NCI-H1694 treated with DMSO at 0.1 percent for 48 hours (cell line): ENCODE measurements around the gene CKAP2L.

Experiments used
- DNase-seq: peaks from one replicate; lab custom pipeline; 2025; lab: John Stamatoyannopoulos, UW

The CKAP2L gene, protein sequence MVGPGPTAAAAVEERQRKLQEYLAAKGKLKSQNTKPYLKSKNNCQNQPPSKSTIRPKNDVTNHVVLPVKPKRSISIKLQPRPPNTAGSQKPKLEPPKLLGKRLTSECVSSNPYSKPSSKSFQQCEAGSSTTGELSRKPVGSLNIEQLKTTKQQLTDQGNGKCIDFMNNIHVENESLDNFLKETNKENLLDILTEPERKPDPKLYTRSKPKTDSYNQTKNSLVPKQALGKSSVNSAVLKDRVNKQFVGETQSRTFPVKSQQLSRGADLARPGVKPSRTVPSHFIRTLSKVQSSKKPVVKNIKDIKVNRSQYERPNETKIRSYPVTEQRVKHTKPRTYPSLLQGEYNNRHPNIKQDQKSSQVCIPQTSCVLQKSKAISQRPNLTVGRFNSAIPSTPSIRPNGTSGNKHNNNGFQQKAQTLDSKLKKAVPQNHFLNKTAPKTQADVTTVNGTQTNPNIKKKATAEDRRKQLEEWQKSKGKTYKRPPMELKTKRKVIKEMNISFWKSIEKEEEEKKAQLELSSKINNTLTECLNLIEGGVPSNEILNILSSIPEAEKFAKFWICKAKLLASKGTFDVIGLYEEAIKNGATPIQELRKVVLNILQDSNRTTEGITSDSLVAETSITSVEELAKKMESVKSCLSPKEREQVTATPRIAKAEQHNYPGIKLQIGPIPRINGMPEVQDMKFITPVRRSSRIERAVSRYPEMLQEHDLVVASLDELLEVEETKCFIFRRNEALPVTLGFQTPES

DNA sequence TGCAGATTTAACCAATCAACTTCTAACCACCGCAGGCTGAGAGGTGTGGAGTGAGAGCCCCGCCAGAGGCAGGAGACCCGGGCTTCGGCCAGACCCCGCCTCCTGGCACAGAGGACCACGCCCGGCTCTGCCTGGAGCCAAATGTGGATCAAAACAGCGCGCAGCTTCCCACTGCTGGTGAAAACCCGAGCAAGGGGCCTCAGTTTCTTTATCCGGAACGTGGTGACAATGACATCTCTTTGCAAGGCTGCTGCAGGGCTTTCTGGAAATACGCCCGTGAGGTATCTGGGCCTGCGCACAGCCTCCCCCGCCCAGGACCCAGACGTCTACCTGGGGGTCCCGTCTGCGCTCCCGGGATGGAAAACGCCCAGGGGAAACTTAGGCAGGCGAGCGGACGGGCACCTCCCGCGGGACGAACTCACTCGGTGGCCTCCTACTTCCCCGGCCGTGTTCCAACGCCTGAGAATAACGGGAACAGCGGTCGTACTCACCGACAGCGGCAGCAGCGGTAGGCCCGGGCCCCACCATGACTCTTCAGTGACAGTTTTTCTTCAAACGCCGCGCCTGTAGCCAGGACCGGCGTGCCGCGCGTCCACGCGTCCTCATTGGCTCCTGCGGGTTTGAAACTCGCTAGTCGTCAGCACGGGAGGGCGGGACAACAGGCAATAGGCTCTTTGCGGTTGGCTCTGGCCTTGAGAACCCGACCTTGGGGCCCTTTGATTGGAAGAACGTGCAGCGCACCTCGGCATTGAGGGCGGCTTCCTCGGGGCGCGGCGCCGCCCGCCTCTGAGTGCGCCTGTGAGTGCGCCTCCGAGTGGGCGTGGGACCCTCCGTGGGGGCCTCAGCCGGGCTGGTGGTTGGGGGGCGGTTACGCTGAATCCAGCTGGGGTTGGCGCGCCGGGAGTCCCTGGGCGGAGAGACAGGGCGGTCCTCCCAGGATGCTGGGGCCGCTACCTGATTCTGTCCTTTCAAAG lies at the start of gene CKAP2L:
CKAP2L (minus strand) TSS at position 539 of the 974 bp plus-strand sequence; CDS start at position 528, 11 bp downstream.
- peak; percentile 98 for DNase-seq

DNA sequence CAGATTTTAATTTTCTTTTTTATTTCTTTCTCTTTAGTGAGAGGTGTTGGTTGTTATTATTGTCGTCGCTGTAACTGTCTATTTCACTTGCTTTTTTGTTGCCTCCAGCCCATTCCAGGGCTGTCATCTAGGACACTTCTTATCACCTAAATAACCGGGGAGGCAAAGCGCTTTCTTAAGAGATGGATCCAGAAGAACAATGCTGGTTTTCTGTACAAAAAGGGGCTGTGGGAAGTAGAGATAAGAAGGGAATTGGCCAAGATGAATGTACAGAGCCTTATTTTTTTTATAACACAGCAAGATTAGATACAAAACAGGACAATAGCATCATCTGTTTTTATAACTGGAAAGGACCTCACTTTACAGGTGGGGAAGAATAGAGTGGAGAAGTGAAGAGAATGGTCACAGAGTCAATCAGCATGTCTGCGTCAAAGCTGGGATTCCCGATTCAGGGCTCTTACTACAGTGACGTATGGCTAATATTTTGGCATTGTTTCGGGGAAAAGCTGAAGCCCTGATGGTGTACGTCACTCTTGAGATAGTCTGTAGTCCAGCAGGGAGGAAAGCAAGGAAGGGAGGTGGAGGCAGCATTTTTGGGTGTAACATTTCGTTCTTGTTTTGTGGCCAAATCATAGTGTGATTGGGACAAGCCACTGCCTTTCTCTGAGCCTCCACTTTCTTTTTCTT lies 49.0 kb upstream of the CKAP2L start:
- DNase-seq: no peak

DNA sequence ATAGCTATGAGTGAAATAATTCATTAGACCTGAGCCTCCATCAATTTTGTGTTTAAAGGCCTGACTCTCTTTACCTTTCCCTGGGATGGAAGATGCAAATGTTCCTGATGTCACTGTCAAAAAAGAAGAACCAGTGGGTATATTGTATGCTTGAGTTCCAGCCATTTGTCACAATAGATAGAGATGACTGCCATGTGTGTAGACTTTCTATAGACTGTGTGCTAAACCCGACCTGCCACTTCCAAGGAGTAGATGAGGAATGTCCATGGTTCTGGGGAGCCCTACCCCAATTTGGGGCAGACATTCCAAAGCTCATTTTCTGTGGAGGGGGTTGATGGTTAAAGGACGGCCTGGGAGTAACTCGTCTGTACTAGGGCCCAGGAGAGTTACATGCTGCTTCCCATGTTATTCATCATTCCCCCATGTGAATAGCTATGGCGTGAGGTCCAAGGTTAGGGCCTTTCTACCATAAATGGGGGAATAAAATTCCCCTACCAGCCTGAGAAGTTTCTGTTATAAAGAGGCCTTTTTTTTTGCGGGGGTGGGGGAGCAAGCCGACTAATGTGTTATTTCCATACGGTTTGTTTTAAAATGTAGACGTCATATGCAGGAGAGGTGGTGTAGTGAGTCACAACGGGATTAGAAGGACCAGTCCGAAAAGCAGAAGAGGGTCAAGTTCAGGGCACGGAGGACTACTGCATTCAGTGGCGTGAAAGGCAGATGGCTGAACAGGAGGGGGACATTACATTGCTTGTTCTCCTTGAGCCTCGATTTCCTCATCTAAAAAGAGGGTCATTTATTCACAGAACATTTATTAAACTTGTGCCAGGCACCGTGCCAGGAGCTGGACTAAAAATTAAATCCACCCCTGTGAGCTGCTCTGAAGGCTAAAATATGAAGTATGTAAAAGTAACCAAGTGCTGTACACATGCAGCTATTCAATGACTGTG lies 48.2 kb upstream of the CKAP2L start:
- DNase-seq: no peak

DNA sequence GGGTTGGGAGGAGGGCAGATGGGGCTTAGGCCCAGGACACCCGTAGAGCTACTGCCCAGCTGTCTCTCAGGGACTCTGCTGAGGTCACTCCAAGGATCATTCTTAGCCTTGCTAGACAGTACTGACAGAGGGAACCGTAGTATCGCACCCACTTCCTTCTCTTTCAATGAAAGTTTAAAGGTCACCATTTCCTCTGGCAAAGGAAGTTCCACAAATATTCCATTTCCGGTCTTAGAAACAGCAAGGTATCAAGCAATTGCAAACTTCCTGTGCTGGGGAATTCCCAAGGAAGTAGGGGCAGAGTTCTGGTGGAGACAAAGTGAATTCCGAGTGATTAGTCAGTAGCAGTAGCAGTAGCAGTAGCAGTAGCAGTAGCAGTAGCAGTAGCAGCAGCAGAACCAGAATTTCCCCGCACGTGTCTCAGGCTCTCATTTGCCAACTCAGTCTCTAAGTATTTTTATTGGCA lies 47.5 kb upstream of the CKAP2L start:
- no peak for DNase-seq

DNA sequence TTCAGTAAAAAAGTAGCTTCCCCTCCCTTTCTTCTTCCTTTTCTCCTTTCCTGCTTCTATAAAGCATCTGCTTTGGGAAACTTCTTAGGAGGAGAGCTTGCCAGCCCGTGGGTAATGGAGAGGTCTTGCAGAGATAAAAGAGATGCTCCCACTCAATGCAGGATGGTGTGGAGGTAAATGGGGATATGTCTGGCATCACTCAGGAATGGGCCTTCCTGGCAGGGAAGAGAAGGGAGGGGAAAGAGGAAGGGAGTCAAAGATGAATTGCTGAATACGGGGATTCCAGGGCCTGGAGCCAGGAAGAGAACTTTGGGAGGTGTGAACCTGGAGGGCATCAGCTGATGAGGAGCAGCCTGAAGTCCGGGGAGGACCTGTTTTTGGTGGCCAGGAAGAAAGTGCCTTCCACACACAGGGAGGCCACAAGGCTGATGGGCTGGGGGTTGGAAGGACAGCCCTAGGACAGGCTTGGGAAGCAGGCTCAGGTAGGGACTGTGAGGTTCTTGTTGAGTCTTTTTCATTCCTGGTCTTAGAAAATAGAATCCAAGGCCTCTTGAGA lies 46.9 kb upstream of the CKAP2L start:
- no peak for DNase-seq

DNA sequence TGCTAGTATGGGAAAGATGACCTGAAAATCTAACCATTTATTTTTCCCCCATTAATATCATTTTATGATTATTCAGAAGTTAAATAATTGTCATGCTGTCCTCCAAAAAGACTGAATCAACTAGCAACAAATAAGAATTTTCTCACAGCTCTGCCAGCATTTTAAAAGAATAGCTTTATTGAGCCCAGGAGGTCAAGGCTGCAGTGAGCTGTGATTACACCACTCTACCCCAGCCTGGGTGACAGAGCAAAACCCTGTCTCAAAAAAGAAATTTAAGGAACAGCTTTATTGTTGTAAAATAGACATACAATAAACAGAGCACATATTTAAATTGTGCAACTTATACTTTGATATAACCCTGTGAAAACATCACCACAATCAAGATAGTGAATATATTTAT lies 44.7 kb upstream of the CKAP2L start:
- no peak for DNase-seq

DNA sequence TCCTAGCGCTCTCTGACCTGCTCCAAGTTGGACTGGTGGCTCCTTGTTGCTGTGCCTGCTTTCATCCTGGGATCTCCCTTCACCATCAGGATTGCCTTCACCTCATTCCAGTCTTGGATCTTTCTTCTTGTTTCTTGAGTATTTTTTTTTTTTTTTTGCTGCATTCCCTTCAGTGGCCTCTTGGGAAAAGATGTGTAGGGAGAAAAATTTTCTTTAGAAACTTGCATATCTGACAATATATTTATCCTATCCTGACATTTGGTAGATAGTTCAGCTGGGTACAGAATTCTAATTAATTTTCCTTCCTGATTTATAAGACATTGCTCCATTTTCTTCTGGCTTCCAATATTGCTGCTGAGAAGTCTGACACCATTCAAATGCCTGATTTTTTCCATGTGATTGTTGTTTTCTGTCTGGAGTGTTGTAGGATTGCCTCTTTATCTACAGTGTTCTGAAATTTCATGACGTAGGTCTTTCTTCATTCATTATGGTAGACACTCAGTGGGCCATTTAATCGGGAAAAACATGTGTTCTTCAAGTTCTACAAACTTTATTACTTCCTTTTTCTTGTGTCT lies 42.9 kb upstream of the CKAP2L start:
- no peak for DNase-seq

DNA sequence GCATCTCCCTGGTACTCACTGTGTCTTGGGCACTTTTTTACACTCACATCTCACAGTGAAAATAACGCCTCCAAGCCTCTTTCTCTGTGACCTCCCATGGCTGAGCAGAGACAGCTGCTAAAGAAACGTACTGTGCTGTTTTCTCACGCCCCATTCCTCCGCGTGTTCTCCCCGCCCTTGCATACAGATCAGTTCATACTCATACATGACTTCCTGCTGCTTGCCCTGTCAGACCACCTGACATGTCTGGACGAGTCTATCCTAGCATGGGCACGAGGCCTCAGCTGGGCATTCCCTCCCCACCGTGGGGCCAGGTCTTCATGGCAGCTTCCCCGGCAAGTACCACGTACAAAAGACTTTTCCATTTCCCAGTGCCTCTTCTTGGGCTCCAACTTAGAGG lies 41.1 kb upstream of the CKAP2L start:
- DNase-seq: no peak

DNA sequence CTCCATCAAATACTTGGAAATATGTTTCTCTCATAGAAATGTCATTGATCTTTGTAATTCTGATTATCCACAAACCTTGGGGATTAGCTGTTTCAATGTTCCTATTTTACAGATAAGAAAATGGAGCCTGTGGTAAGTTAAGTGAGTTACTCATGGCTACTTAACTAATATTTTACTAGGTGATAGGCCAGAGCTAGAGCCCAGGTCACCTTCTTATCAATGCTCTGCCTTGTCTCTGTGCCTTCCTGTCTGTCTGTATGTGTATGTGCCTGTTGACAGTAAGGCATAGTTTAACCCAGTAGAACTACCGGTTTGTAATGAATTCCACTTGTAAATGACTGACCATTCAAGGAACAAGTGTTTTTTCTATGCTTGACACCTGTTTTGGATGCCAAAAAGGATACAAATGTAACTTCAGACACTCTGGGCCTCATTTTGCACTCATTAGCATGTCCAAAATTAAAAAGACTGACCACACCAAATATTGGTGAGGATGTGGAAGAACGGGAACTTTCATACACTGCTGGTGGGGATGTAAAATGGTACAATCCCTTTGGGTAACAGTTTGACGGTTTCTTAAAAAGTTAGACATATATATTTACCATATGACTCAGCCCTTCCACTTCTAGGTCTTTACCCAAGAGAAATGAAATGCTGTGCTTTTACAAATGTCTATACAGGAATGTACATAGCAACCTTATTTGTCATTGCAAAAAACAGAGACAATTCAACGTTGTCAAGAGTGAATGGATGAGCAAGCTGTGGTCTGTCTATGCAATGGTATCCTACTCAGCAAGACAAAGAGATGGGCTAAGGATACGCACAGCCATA lies 39.5 kb upstream of the CKAP2L start:
- DNase-seq: no peak

DNA sequence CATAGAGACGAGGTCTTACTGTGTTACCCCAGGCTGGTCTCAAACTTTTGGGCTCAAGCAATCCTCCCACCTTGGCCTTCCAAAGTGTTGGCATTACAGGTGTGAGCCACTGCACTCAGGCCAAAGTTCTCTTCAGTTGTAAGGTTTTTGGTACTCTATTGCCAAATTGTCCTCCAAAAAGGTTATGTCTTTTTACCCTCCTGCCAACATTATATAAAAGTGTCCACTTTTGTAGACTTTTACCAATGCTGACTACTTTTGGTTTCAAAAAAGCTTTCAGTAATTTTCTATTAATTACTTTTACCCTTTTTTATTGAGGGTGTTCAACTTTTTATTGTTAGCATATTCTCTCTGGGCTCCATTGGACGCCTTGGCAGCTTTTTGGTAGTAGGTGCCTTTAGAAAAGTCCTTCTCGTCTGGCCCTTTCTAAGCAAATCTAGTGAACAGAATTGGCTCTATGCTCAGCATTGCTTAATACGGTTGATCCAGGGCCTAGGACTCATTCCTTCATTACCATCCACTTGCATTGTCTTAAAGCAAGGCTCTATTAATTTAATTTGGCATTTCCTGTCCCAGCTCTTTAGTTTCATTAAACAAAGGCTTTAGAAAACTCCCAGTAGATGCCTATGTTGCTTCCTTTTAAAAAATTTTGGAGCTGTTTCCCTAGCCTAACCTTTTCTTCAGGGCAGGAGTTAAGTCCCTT lies 36.6 kb upstream of the CKAP2L start:
- DNase-seq: no peak

DNA sequence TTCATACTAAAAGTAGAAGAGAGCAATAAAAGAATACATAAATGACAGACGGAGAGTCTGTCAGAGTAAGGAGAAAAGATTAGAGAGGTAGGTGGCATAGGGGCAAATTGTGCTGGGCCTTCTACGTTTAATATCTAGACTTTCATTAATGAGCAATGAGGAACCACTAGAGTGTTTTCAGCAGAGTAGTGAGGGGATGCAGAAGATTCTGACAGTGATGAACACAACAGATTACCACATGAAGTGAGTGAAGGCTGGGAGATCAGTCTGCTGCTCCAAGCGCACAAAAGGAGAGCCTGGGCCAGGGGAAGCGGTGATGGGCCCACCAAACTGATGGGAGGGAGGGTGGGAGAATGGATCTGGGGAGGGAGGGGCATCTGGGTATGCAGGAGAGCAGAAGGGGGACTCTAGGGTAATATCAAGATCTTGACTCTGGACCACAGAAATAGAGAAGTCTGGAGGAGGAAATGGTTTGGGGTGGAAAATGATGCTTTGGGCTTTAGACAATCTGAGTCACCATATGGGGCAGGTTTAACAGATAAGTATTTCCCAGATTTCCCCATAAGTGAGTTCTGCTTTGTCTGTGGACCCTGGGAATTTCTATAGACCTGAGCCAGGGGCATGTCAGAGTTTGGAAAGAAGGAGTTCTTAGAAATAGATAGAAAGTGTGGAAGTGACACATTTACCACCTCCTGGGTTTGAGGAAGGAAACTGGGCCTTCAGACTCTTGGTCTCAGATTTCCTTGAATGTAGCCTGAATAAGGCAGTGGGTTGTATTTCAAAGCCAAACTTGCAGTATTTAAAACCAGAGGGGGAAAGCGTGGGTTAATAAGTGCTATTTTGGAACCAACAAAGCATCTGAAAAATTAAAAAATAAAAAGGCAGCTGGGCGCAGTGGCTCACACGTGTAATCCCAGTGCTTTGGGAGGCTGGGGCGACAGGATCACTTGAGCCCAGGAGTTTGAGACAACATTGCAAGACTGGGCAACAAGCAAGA lies 34.9 kb upstream of the CKAP2L start:
- no peak for DNase-seq

DNA sequence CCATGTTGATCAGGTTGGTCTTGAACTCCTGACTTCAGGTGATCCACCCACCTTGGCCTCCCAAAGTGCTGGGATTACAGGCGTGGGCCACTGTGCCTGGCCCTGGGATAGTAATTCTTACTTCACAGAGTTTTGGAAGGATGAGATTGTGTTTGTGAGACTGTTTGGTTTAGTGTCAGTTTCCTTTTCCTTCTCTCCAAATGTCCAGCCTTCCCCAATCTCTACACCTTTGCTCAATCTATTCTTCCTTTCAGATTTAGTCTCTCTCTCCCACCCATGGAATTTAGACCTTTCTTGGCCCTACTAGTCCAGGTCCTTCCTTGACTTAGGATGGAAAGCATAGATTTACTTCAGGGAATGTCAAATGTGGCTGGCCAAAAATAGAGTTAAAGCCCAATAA lies 32.1 kb upstream of the CKAP2L start:
- no peak for DNase-seq

DNA sequence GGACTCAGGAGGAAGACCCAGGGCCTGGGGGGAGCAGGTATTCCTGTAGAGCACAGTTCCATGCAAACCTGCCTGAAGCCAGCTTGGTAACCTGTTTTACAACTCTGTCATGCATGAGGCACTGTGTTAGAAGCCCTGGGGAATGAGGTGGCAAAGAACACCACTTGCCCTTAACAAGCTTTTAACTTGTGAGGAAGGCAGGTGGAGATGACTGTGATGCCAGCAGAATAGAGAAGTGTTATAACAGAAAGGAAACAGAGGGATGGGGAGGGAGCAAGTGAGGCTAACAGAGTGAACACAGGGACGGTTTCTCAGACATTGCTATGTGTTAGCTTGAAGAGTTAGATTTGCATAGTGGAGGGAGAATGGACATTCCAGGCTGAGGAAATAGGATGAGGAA lies 31.4 kb upstream of the CKAP2L start:
- no peak for DNase-seq

DNA sequence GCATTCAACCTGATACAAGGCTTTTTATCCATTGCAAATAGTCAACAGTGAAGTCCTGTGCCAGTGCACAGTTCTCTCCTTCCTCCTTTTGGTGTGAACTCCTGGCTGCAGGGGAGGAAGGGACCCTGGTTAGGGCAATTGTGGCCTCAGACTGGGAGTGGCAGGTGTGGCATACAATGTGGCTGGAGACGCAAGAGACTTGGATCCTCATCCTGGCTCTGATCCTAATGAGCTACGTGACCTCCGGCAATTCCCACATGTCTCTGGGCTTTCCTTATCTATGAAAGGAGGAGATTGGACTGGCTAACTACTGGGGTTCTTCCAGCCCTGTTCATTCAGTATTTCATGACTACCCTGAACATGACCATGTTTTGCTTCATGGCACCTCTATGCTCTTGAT lies 30.4 kb upstream of the CKAP2L start:
- DNase-seq: no peak

DNA sequence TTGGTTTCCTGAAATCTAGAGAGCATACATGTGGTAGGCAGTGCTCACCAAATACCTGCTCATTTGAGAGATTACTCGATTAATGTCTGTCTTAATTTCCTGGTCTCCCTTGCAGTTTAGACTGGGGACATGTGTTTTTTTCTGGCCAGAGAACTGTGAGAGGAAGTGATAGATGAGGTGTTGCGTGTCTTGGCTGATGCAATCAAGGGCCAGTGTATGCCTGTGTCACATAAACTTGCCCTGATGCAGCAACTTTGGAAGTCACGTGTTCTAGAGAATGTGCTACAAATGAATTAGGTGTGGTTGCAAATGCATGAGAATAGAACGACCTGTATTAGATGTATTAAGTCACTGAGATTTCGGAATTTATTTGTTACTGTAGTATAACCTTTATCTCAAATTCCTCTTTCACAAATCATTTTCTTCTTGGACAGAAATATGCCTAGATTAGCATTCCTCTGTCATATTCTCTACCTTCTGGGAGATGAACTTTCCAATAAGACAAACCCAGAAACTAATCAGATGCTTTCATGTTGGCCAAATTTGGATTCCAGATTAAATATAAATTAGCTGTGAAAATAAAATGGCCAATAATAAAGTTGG lies 29.8 kb upstream of the CKAP2L start:
- DNase-seq: no peak

DNA sequence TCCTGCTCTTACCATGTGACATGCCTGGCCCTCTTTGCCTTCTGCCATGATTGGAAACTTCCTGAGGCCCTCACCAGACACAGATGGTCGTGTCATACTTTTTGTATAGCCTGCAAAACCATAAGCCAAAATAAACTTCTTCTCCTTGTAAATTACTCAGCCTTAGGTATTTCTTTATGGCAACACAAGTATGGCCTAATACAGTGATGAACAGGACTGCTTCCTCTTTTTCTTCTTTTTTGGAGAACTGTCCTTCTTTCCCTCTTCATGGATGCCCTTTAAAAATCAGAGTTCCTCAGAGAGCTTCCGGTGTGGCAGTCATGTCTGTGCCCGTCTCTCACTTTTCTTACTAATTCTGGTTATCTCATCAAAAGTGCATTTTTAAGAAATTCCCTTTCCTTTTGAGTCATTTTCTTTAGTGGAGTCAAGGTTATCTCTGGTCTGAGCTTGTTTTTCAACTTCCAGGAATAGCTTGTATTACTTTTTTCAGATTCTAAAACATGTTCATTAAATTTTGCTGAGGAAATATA lies 29.1 kb upstream of the CKAP2L start:
- DNase-seq: no peak
